B cell (primary cell): Measurements from ENCODE around the gene PDLIM4. TPM values are rescaled to one million over a fixed set of nuclear protein-coding genes. Genes with fewer than 3 reads are reported as not detected.

Experiments
- ATAC-seq: fragments of 200-7000 bp; cut with Tn5 transposase; one replicate; pipeline ENCODE4 v1.10.0; 2021; ENCODE audit warnings: low read depth, mild to moderate bottlenecking, moderate number of reproducible peaks, moderate library complexity
- CTCF ChIA-PET: fragments of 350-600 bp; sonication (Branson Sonifier 250); formaldehyde crosslinking; loops from one replicate; lab custom pipeline; 2021; ENCODE audit warnings: antibody characterized with exemption, inconsistent platforms; lab: Charles Lee
- POLR2A ChIA-PET: fragments of 350-600 bp; sonication (Branson Sonifier 250); formaldehyde crosslinking; loops from one replicate; lab custom pipeline; 2021; ENCODE audit warnings: antibody characterized with exemption; lab: Charles Lee
- DNase-seq: peaks from one replicate; pipeline ENCODE4 v3.0.0; 2013
- H2AFZ ChIP-seq: 2 replicates; pipeline ENCODE4 v1.6.1; 2012; ENCODE audit warnings: mild to moderate bottlenecking, low read depth, low read length; ENCODE audit not compliant: insufficient read depth, poor library complexity, severe bottlenecking
- H3K27ac ChIP-seq, 2 donors: 1 replicate in 1 of 2; 2 replicates in 1 of 2; pipeline ENCODE4 v1.5.1; 2012 to 2013; ENCODE audit warnings: low read length in 2 of 2, mild to moderate bottlenecking in 2 of 2, moderate library complexity in 1 of 2
- H3K27me3 ChIP-seq, 4 experiments: fragments of 200-600 bp in 1 of 4; sonication (generic) in 1 of 4; replicated peaks in 1 of 4; 1 replicate in 2 of 4; 2 replicates in 2 of 4; pipeline versions ENCODE4 v1.6.1 to v1.7.0; 2013 to 2016; ENCODE audit warnings: low read length in 3 of 4, mild to moderate bottlenecking in 2 of 4, mixed read lengths in 1 of 4, moderate library complexity in 1 of 4; ENCODE audit not compliant: insufficient read depth in 4 of 4, control insufficient read depth in 3 of 4; ENCODE audit errors: control extremely low read depth in 1 of 4
- H3K36me3 ChIP-seq, 2 experiments: replicated peaks in 1 of 2; 1 replicate in 1 of 2; 2 replicates in 1 of 2; pipeline versions ENCODE4 v1.6.1 to v1.7.1; 2013; ENCODE audit warnings: low read length in 1 of 2; ENCODE audit not compliant: insufficient read depth in 2 of 2, control insufficient read depth in 1 of 2; ENCODE audit errors: control extremely low read depth in 1 of 2, extremely low read depth in 1 of 2
- H3K4me1 ChIP-seq, 2 donors: fragments of 200-600 bp in 1 of 2; sonication (generic) in 1 of 2; 1 replicate in 1 of 2; 2 replicates in 1 of 2; pipeline versions ENCODE4 v1.5.1 to v1.6.1; 2013 to 2017; ENCODE audit warnings: low read length in 2 of 2; ENCODE audit not compliant: control insufficient read depth in 2 of 2, insufficient read depth in 2 of 2
- H3K4me2 ChIP-seq: replicated peaks from 2 replicates; pipeline ENCODE3; 2012; ENCODE audit warnings: mild to moderate bottlenecking, low read depth, low read length; ENCODE audit not compliant: poor library complexity, severe bottlenecking
- H3K4me3 ChIP-seq, 5 experiments: fragments of 200-600 bp in 1 of 5; sonication (generic) in 1 of 5; 1 replicate in 3 of 5; 2 replicates in 2 of 5; pipeline versions ENCODE4 v1.5.1 to v1.7.0; 2011 to 2016; ENCODE audit warnings: low read length in 4 of 5, mild to moderate bottlenecking in 4 of 5, low read depth in 2 of 5, control low read depth in 1 of 5, moderate library complexity in 1 of 5; ENCODE audit not compliant: insufficient read depth in 1 of 5; ENCODE audit errors: control extremely low read depth in 1 of 5, extremely low read depth in 1 of 5
- H3K79me2 ChIP-seq: fragments of 200-600 bp; sonication (generic); one replicate; pipeline ENCODE4 v1.6.0; 2016; ENCODE audit warnings: low read length; ENCODE audit not compliant: control insufficient read depth, insufficient read depth
- H3K9ac ChIP-seq: fragments of 200-600 bp; sonication (generic); 2 replicates; pipeline ENCODE4 v1.6.1; 2017; ENCODE audit warnings: mild to moderate bottlenecking, low read length, moderate library complexity
- H3K9me3 ChIP-seq, 3 donors: one replicate each; pipeline versions ENCODE4 v1.6.1 to v1.7.1; 2013; ENCODE audit warnings: low read length in 2 of 3; ENCODE audit not compliant: control insufficient read depth in 2 of 3, insufficient read depth in 1 of 3; ENCODE audit errors: control extremely low read depth in 1 of 3
- H4K20me1 ChIP-seq: 2 replicates; pipeline ENCODE4 v1.6.0; 2012; ENCODE audit warnings: mild to moderate bottlenecking, low read length; ENCODE audit not compliant: insufficient read depth, control insufficient read depth, poor library complexity, severe bottlenecking
- H3K27ac Mint-ChIP-seq: one replicate; pipeline ENCODE4 v1.8.0; 2021; ENCODE audit warnings: mixed read lengths
- H3K27me3 Mint-ChIP-seq: one replicate; pipeline ENCODE4 v1.8.0; 2021; ENCODE audit warnings: mixed read lengths
- H3K4me1 Mint-ChIP-seq: one replicate; pipeline ENCODE4 v1.8.0; 2021; ENCODE audit warnings: mixed read lengths
- H3K4me3 Mint-ChIP-seq: one replicate; pipeline ENCODE4 v1.8.0; 2021; ENCODE audit warnings: mixed read lengths
- H3K9me3 Mint-ChIP-seq: one replicate; pipeline ENCODE4 v1.8.0; 2022; ENCODE audit warnings: mixed read lengths; ENCODE audit not compliant: insufficient read depth
- EZH2 ChIP-seq: IDR thresholded peaks from 2 replicates; pipeline ENCODE4 v1.6.1; 2012; ENCODE audit warnings: borderline replicate concordance, low read depth, mild to moderate bottlenecking, moderate library complexity, low read length; ENCODE audit not compliant: insufficient read depth, poor library complexity, severe bottlenecking
- WGBS: methylation state at CpG from one replicate; pipeline ENCODE4 v1.1.5; 2013; ENCODE audit warnings: missing lambda C conversion rate; ENCODE audit not compliant: insufficient coverage; 5-methylcytosine and 5-hydroxymethylcytosine counted together
- intact Hi-C: fragments of 100-400 bp; cut with micrococcal nuclease; formaldehyde crosslinking; loops from one replicate; pipeline ENCODE4 v1.10.0; 2022
- polyA plus RNA-seq: library from polyadenylated mRNA; depleted of rRNA; stranded (reverse); fragments of >200 nt; gene quantifications from 2 replicates; pipeline ENCODE4 v1.2.3, GENCODE V29; 2012
- total RNA-seq, 2 donors: library from RNA; stranded (reverse); fragments of 120-200 nt in 1 of 2; gene quantifications; 1 replicate in 1 of 2; 2 replicates in 1 of 2; pipeline versions ENCODE4 v1.2.3 to v1.2.4, GENCODE V29; 2013 to 2022
- TF ChIP-seq, protein P1 (sequence below): fragments of 200-600 bp; IDR thresholded peaks from one replicate; pipeline ENCODE4 v1.8.0; 2022; ENCODE audit warnings: antibody characterized with exemption, mild to moderate bottlenecking

PDLIM4 gene
- total and polyA plus RNA-seq, 2 donors (not counting 1 experiment from before 2014, with no cell fraction given), result not detected

GRCh38 chr5:132228241-132229035, 29.1 kb upstream of the PDLIM4 start:
- Mint-ChIP-seq H3K4me3 (peak overlapping the region; percentile 77), H3K27me3 (peaks cover 19% of the 10 kb centered on the region), H3K4me1 (peaks cover 32% of the 10 kb centered on the region), H3K27ac (no peak overlapping the region), H3K9me3 (no peaks in the 10 kb centered on the region)
- intact Hi-C loops, result no loop called here
- Histone ChIP-seq H3K27me3 (peaks cover 0 to 21% (median 9%) of the 10 kb centered on the region in 4 experiments), H3K4me1 (peaks cover 26 to 36% of the 10 kb centered on the region in 2 donors), H3K27ac (no peak overlapping the region), H3K4me3 (peak overlapping the region in 4 of 5 experiments; percentile 35 to 66 (median 61)), H3K9ac (peak overlapping the region; percentile 62), H3K4me2 (peak overlapping the region; percentile 90), H4K20me1 (no peaks in the 10 kb centered on the region), H3K9me3 (peaks cover 0 to 14% (median 0%) of the 10 kb centered on the region in 3 donors), H2AFZ (peak overlapping the region; percentile 82), H3K79me2 (peaks cover 14% of the 10 kb centered on the region), H3K36me3 (no peaks in the 10 kb centered on the region)
- 89% methylated on average over 23 of the region's 27 CpGs for WGBS
- no peak for TF ChIP-seq EZH2
- TF ChIP-seq, protein P1, sequence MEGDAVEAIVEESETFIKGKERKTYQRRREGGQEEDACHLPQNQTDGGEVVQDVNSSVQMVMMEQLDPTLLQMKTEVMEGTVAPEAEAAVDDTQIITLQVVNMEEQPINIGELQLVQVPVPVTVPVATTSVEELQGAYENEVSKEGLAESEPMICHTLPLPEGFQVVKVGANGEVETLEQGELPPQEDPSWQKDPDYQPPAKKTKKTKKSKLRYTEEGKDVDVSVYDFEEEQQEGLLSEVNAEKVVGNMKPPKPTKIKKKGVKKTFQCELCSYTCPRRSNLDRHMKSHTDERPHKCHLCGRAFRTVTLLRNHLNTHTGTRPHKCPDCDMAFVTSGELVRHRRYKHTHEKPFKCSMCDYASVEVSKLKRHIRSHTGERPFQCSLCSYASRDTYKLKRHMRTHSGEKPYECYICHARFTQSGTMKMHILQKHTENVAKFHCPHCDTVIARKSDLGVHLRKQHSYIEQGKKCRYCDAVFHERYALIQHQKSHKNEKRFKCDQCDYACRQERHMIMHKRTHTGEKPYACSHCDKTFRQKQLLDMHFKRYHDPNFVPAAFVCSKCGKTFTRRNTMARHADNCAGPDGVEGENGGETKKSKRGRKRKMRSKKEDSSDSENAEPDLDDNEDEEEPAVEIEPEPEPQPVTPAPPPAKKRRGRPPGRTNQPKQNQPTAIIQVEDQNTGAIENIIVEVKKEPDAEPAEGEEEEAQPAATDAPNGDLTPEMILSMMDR, result no peak
- POLR2A ChIA-PET, result interaction anchor here (0.9 kb wide), 1 partner anchor 268 kb away, joined by 3 read pairs; no protein-coding TSS in a partner anchor
- no peak for ATAC-seq
- no peak for DNase-seq
- CTCF ChIA-PET, result interaction anchor here (0.5 to 2.8 kb wide), 3 partner anchors 10 to 167 kb away, joined by 3 to 17 read pairs (median 5); no protein-coding TSS in a partner anchor

GRCh38 chr5:132229236-132229635, 28.3 kb upstream of the PDLIM4 start:
- H3K4me3 ChIP-seq, result no peak overlapping the region
- H3K9me3 Mint-ChIP-seq, result no peaks in the 10 kb centered on the region
- TF ChIP-seq, protein P1, result no peak
- peak overlapping the region; percentile 26 for H3K4me2 ChIP-seq
- no peak overlapping the region for H3K9ac ChIP-seq
- peaks cover 0 to 14% (median 0%) of the 10 kb centered on the region in 3 donors for H3K9me3 ChIP-seq
- H3K4me3 Mint-ChIP-seq, result peak overlapping the region; percentile 61
- ChIA-PET POLR2A (no interaction called here), CTCF (interaction anchor here (2.8 kb wide), 1 partner anchor 9 kb away, joined by 17 read pairs; no protein-coding TSS in a partner anchor)
- H3K27me3 Mint-ChIP-seq, result peaks cover 19% of the 10 kb centered on the region
- H3K4me1 Mint-ChIP-seq, result peaks cover 28% of the 10 kb centered on the region
- no peaks in the 10 kb centered on the region for H3K36me3 ChIP-seq
- ATAC-seq, result no peak
- H4K20me1 ChIP-seq, result no peaks in the 10 kb centered on the region
- no peak for DNase-seq
- H3K27ac Mint-ChIP-seq, result no peak overlapping the region
- peaks cover 26 to 36% of the 10 kb centered on the region in 2 donors for H3K4me1 ChIP-seq
- intact Hi-C loops, result no loop called here
- H3K27ac ChIP-seq, result no peak overlapping the region
- peaks cover 0 to 21% (median 9%) of the 10 kb centered on the region in 4 experiments for H3K27me3 ChIP-seq
- no peak overlapping the region for H2AFZ ChIP-seq
- WGBS, result 79% methylated on average over 4 of the region's 5 CpGs
- peaks cover 6% of the 10 kb centered on the region for H3K79me2 ChIP-seq
